ENCODE measurements around the gene SMAD7.

- no peak for TF ChIP-seq CTCF (conservative IDR thresholded peaks at IDR 0.05)
- TF ChIP-seq EZH2 (IDR thresholded peaks at IDR 0.05; ENCODE audit: low read depth) = no peak
Measured at GRCh38 chr18:48994044-48994651, 43.4 kb upstream of the SMAD7 start.
